TTC549 (cell line): ENCODE data around the gene RPS6KB1.
A peak's percentile ranks its signal among the peaks of the same experiment; 100 is the strongest.
"Not testable (repeated sequence)": the region's sequence is repeated elsewhere in the genome, so short reads cannot be mapped to it uniquely, and the experiment has no call there.

ENCODE experiments used
- FAIRE-seq: peaks from 2 replicates; lab custom pipeline; 2012; peaks lifted over from hg19 to GRCh38; lab: Jason Lieb, UNC

The RPS6KB1 gene

DNA sequence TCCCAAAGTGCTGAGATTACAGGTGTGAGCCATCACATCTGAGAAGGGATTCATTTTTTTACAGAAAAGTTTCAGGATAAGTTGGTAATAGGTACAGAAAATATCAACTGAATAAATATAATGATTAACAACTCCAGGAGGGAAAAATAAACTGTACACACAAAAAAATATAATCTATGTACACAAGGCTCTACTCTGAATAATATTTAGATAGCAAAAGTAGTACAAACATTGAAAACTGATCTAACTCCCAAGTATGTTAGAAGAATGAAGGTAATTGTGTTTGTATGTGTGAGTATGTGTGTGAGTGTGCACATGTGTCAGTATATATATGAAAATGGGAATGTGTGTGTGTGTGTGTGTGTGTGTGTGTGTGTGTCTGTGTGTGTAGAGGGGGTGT lies 20.6 kb upstream of the RPS6KB1 start:
- FAIRE-seq = no peak

DNA sequence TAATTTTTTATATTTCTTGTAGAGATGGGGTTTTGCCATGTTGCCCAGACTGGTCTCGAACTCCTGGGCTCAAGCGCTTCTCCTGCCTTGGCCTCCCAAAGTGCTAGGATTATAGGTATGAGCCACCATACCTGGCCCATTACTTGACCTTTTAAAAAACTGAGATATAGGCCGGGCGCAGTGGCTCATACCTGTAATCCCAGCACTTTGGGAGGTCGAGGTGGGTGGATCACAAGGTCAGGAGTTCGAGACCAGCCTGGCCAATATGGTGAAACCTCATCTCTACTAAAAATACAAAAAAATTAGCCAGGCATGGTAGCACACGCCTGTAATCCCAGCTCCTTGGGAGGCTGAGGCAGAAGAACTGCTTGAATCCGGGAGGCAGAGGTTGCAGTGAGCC lies 19.5 kb upstream of the RPS6KB1 start:
- FAIRE-seq = not testable (repeated sequence)

DNA sequence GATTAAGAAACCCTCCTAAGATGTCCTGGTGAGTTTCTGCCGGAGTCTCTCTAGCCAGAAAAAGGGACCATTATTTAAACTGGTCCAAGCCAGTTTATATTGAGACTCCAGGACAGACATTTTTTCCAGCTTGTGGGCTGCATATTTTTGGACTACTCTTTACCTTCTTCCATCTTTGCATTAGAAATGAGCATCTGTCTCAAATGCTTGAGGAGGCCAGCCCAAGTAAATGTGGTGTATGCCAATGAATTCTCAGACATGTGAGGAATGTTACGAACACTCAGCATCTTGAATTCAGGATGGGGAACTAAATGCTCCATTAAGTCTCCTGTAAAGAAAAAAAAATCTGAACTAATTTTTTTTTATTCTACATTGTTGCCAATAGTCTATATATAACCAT lies 18.5 kb upstream of the RPS6KB1 start:
- no peak for FAIRE-seq

DNA sequence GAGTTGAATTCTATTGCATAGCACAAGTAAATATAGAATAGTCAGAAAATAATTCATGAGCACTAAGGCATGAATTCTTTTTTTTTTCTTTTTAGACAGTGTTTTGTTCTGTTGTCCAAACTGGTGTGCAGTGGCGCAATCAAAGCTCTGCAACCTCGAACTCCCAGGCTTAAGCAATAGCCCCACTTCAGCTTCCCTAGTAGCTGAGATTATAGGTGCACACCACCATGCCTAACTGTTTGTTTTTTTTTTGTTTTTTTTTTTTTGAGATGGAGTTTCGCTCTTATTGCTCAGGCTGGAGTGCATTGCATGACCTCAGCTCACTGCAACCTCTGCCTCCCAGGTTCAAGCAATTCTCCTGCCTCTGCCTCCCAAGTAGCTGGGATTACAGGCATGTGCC lies 16.8 kb upstream of the RPS6KB1 start:
- FAIRE-seq = no peak

DNA sequence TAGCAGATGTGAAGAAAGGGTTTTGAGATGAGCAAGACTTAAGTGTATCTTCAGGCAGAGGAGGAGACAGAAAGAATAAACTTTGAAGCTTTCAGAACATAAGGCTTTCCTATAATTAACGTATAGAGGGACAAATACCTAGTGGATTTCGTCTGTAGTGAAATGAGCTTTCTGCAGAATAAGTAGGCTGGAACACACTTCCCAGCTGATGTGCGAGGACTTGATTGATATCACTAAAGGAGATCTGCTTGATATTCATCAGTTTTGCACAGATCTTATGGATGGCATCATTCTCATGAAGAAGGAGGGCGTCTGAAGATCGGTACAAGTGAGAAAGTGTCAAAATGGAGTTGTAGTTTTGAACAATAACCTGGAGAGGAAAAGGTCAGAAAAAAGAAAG lies 15.0 kb upstream of the RPS6KB1 start:
- no peak for FAIRE-seq

DNA sequence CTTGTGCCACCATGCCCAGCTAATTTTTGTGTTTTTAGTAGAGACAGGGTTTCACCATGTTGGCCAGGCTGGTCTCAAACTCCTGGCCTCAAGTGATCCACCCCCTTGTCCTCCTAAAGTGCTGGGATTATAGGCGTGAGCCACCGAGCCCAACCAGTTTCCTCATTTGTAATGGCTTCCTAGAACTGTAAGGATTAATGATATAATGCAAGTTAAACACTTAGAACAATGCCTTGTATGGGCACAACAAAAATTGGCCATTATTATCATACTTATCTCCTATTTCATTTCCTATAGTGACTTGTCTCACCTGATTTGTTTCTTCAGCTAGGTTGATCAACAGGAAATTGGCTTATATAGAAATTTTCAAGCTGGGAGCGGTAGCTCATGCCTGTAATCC lies 14.3 kb upstream of the RPS6KB1 start:
- no peak for FAIRE-seq

DNA sequence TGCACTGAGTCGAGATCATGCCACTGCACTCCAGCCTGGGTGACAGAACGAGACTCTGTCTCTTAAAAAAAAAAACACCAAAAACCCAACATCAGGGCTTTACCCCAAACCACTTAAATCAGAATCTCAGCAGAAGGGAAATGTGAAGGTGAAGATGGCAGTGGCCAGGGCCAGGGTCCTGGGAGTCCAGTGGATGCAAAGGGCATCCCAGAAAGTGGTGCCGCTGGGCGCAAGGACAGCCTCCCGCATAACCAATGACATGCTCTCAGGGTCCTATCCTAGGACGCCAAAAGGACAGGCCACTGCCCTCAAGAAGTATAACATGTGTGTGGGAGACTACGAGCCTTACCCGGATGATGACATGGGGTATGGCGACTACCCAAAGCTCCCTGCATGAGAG lies 8.1 kb upstream of the RPS6KB1 start:
- FAIRE-seq = no peak

DNA sequence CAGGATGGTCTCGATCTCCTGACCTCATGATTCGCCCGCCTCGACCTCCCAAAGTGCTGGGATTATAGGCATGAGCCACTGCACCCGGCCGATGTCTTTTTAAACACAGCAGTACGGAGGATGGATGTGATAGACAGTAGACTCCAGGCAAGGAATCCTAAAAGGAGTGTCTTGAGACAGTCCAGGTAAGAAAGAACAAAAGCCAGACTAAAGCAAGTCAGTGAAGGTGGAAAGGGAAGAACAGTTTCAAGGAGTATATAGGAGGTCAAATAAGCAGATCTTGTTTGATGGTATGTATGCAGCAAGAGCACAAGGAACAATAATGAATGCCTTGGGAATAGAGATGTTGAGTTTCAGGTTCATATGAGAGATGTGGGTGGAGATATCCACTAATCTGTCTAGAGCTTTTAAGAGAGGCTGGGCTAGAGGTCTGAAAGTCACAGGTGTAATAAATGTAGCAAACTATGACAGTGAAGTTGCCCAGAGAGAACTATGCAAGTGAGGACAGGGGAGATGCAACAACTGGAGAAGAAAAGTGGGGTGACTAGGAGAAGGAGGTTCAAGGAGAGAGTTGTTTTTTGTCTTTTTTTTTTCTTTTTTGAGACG lies 4.7 kb upstream of the RPS6KB1 start:
- no peak for FAIRE-seq

DNA sequence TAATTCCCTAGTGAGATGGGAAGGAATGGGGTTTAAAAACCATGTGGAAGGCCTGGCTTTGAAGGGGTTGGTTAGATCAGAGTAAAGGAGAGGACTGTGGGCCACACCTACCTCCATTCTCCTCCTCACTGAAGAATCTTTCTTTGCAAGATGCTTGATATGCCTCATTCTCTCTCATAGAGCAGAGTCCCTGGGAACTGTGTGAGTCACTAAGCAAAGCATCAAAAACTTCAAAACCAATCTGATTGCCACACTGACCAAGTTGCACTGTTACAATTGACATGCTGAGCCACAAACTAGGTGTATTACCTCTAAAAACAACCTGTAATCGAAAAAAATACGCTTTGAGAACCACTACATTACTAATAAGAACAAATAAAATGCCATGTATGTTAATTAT lies 2.2 kb upstream of the RPS6KB1 start:
- FAIRE-seq = no peak

DNA sequence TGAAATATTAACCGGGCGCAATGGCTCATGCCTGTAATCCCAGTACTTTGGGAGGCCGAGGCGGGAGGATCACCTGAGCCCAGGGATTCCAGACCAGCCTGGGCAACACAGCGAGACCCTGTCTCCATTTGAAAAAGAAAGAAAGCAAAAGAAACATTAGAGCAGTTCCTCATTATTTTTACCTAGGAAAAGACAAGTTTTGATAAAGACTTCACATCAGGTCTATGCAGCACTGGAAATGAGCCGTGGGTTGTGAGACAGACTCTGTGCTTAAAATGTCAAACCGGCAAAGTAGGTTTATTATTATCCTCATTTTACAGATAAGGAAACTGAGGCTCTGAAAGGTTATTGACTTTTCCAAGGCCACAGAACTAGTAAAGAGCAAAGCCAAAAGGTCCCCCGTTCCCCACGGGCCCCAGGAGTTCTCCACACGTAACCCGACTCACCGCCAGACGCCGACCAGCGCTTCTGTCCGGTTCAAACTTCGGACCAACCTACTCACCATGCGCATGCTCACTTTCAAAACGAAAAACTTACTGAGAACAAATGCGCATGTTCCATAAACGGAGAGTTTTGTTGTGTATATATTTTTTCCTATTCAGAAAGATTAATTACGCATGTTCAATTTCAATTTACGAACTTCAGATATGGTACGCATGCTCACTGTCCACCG lies 534 bp upstream of the RPS6KB1 start:
- FAIRE-seq = no peak

DNA sequence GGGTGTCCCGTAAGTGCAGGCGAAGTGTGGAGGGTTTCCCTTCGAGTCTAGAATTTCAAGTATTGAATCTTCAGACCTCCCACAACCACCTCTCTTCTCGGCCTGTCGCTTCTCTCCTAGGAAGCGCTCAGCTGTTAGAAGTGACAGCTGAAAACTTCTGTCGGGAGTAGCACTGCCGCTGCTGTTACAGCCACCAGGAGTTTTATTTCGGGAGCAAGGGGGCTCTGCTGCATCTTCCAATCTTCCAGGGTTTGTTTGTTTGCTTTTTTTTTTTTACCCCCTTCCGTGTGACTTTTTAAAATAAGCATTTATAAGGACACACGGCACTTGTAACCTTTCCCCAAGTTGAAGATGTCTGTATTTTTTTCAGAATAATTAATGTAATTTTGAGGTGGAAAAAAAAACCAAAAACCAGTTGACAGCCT lies 767 bp downstream of the RPS6KB1 start:
- FAIRE-seq = no peak

DNA sequence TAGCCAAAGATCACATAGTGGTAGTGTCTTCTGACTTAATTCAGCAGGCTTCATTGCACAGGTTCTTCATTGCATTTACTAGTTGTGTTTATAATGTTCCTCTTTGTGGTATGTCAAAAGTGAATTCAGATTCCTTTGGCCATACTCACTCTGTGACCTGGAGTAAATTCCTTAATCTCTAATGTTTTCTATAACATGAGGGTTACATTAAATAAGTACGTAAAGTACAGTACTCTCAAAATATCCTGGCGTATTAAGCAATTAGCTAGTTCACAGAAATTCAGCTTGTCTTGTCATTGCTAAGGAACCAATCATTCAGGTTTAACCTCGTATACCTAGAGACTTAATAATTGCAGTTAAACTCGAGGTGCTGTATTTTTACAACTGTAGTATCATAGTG lies 4.2 kb downstream of the RPS6KB1 start:
- no peak for FAIRE-seq

DNA sequence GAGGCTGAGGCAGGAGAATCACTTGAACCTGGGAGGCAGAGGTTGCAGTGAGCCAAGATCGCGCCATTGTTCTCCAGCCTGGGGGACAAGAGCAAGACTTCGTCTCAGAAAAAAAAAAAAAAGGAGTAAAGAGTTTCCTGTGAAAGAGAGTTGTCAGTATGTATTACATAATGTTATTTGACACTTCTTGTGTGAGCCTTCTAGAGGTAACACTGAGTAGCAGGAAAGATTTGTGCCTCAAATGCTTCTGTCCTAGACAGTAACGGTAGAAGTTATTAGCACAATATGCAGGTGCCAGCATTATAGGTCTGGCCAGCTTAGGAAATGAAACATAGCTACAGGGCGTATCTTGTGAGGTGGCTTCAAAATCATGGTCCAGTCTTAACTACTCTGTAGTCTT lies 6.2 kb downstream of the RPS6KB1 start:
- FAIRE-seq = no peak

DNA sequence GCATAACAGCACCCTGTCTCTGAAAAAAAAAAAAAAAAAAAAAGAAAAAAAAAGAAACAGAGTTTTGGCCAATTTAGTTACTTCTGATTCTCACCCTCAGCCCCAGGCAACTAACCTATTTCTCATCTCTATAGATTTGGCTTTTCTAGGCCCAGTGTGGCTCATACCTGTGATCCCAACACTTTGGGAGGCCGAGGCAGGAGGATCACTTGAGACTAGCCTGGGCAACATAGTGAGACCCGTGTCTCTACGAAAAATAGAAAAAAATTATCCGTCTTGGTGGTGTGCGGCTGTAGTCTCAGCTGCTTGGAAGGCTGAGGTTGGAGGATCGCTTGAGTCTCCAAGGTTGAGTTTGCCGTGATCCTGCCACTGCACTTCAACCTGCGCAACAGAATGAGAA lies 8.7 kb downstream of the RPS6KB1 start:
- no peak for FAIRE-seq

DNA sequence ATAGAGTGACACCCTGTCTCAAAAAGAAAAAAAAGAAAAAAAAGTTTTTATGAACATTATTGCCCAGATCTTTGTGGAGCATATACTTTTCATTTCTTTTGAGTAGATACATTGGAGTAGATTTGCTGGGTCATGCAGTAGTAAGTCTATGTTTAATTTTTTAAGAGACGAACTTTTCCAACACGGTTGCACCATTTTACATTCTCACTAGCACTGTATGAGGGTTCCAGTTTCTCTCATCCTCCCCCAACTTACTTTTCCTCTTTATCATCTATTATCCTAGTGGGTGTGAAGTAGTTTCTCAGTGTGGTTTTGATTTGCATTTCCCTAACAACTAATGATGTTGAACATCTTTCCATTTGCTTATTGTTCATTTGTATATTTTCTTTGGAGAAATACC lies 10.5 kb downstream of the RPS6KB1 start:
- FAIRE-seq = no peak

DNA sequence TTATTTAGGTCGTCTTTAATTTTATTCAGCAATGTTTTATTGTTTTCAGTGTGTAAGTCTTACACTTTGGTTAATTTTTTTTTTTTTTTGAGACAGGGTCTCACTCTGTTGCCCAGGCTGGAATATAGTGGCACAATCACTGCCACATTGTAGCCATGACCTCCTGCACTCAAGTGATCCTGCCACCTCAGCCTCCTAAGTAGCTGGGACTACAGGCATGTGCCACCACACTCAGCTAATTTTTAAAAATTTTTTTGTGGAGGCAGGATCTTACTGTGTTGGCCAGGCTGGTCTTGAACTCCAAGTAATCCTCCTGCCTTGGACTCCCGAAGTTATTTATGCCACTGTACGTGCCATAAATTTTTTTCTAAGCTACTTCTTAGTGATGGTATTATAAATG lies 14.5 kb downstream of the RPS6KB1 start:
- no peak for FAIRE-seq

DNA sequence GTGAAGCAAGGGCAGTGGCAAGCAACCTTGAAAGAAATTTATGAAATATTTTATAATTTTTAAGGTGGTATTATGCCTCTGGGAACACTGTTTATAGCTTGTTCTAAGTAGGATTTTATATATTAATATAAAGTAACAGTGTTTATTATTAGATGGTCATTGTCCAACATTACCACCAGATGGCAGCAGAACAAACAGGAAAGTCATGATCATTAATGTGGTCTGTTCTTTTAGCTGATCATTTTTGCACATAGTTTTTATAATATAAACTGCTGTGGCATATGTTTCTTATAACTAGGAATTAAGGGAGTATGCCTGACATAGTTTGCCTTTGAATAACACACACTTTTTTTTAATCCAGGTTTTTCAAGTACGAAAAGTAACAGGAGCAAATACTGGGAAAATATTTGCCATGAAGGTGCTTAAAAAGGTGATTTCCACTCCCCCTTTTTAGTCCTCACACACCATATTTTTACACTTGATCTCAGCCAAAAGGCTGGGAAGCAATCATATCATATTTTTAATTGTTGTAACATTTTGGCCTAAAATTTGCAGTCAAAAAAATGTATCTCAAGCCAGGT lies 21.4 kb downstream of the RPS6KB1 start:
- peak; percentile 88 for FAIRE-seq

DNA sequence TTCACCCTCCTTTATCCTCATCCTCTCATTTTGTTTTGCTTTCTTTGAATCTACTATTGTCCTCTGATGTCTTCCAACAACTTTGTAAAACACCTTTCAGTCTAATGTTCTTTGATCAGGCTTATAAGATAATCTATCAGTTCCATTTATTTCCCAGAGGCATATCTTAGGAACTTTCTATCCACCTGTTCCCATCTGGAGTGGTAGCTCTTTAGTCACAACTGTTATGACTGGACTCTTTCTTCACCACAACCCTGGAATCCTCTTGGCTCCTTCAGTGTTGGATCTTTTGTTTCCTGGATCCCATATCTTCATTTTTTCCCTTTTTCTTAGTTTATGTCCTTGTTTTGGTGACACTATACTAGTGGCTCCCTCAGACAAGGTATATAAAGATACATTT lies 23.5 kb downstream of the RPS6KB1 start:
- no peak for FAIRE-seq

DNA sequence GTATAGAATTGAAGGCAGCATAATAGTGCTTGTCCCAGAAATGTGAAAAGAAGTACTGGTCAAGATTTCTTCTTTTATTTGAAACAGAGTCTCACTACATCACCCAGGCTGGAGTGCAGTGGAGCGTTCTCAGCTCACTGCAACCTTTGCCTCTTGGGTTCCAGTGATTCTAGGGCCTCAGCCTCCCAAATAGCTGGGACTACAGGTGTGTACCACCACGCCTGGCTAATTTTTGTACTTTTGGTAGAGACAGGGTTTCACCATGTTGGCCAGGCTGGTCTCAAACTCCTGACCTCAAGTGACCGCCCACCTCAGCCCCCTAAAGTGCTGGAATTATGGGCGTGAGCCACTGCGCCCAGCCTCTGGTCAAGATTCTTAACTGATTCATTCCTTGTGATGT lies 27.7 kb downstream of the RPS6KB1 start:
- FAIRE-seq = not testable (repeated sequence)

DNA sequence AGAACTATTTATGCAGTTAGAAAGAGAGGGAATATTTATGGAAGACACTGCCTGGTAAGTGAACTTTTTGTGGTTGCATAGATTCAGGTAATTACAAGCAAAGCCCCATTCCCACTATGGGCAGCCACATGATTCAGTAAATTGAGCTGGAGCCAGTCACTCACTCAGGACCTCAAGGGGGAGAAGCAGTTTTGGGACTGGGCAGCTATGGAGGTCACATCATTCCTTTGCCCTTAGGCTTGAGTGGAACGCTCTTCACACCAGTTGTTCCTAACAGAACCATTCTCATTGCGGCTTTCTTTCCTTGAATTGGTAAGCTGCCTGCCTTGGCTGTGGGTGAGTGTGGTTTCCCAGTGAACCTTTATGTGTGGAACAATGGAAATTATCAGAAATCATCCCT lies 37.2 kb downstream of the RPS6KB1 start:
- FAIRE-seq = not testable (repeated sequence)

DNA sequence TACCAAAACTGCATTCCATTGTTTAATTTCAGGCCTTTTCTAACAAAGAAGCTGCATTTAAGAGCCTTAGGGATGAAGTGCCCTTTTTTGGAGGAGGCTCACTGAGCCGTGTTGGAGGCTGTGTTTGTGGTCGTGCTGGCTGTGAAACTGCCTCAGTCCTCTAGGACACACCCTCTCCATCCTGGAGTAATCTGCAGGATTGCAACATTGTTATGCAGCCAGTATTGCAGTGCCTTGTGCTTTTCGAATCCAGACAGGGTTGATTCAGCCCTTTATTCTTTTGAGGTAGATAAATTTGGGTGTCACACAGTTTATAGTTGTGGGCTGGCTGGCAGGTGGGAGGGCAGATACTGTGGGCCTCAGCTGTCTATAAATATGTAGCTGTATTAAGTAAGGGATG lies 37.8 kb downstream of the RPS6KB1 start:
- not testable (repeated sequence) for FAIRE-seq

DNA sequence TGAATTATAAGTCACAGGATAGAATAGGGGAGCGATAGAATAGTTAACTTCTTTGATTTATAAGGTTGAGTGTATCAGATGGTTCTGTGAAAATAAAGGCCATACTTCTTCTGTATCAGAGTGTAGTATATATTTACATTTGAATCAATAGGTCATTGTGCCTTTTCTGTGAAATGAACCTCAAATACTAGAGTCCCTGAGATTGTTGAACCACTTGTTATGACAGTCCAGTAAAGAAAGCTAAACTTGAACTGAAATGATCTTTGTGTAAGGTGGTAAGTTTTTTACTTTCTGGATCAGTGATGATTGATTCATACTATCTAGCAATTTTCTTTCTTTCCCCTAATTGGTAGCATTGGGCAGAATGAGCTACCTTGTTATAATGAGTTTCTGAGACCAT lies 40.4 kb downstream of the RPS6KB1 start:
- FAIRE-seq = not testable (repeated sequence)

DNA sequence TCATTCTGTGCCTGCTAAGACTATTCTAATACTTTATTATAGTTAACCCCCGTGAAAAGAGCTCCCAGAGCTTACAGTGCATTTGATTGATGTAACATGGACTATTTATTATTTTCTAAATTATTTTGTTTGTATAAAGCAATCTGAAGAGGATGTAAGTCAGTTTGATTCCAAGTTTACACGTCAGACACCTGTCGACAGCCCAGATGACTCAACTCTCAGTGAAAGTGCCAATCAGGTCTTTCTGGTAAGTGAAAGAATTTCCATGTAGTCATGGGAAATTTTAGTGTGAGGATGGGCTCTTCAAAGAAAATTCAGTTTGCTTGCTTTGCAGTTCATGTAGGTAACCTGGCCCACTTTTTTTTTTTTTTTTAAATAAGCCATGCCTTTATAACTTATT lies 47.8 kb downstream of the RPS6KB1 start:
- not testable (repeated sequence) for FAIRE-seq

DNA sequence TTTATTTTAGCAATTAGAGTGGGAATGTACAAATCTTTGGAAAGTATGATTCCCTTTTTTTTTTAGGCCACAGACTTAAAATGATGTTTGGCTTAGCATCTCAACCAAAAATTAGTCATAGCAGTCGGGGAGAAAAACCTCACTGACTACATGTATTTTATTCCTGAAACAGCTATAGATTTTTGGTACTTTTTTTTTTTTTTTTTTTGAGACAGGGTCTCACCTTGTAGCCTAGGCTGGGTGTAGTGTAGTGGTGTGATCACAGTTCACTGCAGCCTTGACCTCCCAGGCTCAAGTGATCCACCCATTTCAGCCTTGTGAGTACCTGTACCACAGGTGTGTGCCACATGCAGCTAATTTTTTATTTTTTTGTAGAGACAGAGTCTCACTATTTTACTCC lies 48.2 kb downstream of the RPS6KB1 start:
- FAIRE-seq = no peak
